ENCODE data around the gene CSK.

Gene CSK

DNA sequence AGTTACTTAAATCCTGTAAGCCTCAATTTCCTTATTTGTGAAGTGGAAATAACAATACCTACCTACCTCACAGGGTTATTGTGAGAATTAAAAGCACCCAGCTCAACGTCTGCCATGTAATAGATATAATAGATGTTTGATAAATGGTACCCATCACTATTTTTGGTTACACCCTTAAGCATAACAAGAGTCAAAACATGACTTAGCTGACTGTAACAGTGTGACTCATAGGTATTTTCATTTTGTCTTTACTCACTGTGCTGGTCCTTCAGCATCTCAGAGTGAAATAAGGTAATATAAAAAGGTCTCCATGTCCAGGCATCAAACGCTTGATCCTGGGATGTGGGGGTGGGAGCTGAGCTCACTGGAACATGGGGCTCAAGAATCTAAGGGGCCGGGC is 47.6 kb downstream of the CSK start:
- TF ChIP-seq POLR2AphosphoS5 (IDR thresholded peaks at IDR 0.05; ENCODE audit: low read depth, low read length) (no peak), SIN3A (IDR thresholded peaks at IDR 0.05; ENCODE audit: borderline replicate concordance, insufficient read depth, low read length) (no peak), TAF1 (IDR thresholded peaks at IDR 0.05; ENCODE audit: borderline replicate concordance, insufficient read depth, low read length) (no peak), FOXP2 (optimal IDR thresholded peaks at IDR 0.05; ENCODE audit: borderline replicate concordance, extremely low read depth, extremely low read length, insufficient read depth) (no peak)
- TF ChIP-seq, protein P1, sequence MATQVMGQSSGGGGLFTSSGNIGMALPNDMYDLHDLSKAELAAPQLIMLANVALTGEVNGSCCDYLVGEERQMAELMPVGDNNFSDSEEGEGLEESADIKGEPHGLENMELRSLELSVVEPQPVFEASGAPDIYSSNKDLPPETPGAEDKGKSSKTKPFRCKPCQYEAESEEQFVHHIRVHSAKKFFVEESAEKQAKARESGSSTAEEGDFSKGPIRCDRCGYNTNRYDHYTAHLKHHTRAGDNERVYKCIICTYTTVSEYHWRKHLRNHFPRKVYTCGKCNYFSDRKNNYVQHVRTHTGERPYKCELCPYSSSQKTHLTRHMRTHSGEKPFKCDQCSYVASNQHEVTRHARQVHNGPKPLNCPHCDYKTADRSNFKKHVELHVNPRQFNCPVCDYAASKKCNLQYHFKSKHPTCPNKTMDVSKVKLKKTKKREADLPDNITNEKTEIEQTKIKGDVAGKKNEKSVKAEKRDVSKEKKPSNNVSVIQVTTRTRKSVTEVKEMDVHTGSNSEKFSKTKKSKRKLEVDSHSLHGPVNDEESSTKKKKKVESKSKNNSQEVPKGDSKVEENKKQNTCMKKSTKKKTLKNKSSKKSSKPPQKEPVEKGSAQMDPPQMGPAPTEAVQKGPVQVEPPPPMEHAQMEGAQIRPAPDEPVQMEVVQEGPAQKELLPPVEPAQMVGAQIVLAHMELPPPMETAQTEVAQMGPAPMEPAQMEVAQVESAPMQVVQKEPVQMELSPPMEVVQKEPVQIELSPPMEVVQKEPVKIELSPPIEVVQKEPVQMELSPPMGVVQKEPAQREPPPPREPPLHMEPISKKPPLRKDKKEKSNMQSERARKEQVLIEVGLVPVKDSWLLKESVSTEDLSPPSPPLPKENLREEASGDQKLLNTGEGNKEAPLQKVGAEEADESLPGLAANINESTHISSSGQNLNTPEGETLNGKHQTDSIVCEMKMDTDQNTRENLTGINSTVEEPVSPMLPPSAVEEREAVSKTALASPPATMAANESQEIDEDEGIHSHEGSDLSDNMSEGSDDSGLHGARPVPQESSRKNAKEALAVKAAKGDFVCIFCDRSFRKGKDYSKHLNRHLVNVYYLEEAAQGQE (IDR thresholded peaks at IDR 0.05; ENCODE audit: insufficient read depth in 1 of 2, low read depth in 2 of 2, low read length in 2 of 2), result no peak

- TF ChIP-seq FOXP2 (optimal IDR thresholded peaks at IDR 0.05; ENCODE audit: borderline replicate concordance, extremely low read depth, extremely low read length, insufficient read depth) (no peak), POLR2AphosphoS5 (IDR thresholded peaks at IDR 0.05; ENCODE audit: low read depth, low read length) (no peak), TAF1 (IDR thresholded peaks at IDR 0.05; ENCODE audit: borderline replicate concordance, insufficient read depth, low read length) (no peak), SIN3A (IDR thresholded peaks at IDR 0.05; ENCODE audit: borderline replicate concordance, insufficient read depth, low read length) (no peak)
- TF ChIP-seq, protein P1 (IDR thresholded peaks at IDR 0.05; ENCODE audit: insufficient read depth in 1 of 2, low read depth in 2 of 2, low read length in 2 of 2), result no peak
Measured at GRCh38 chr15:74829991-74830390, 48.1 kb downstream of the CSK start.

- TF ChIP-seq TAF1 (IDR thresholded peaks at IDR 0.05; ENCODE audit: borderline replicate concordance, insufficient read depth, low read length), result no peak
- TF ChIP-seq, protein P1 (IDR thresholded peaks at IDR 0.05; ENCODE audit: insufficient read depth in 1 of 2, low read depth in 2 of 2, low read length in 2 of 2), result no peak
- no peak for TF ChIP-seq POLR2AphosphoS5 (IDR thresholded peaks at IDR 0.05; ENCODE audit: low read depth, low read length)
- TF ChIP-seq SIN3A (IDR thresholded peaks at IDR 0.05; ENCODE audit: borderline replicate concordance, insufficient read depth, low read length), result no peak
- no peak for TF ChIP-seq FOXP2 (optimal IDR thresholded peaks at IDR 0.05; ENCODE audit: borderline replicate concordance, extremely low read depth, extremely low read length, insufficient read depth)
Measured at GRCh38 chr15:74830868-74831267, 49.0 kb downstream of the CSK start.

DNA sequence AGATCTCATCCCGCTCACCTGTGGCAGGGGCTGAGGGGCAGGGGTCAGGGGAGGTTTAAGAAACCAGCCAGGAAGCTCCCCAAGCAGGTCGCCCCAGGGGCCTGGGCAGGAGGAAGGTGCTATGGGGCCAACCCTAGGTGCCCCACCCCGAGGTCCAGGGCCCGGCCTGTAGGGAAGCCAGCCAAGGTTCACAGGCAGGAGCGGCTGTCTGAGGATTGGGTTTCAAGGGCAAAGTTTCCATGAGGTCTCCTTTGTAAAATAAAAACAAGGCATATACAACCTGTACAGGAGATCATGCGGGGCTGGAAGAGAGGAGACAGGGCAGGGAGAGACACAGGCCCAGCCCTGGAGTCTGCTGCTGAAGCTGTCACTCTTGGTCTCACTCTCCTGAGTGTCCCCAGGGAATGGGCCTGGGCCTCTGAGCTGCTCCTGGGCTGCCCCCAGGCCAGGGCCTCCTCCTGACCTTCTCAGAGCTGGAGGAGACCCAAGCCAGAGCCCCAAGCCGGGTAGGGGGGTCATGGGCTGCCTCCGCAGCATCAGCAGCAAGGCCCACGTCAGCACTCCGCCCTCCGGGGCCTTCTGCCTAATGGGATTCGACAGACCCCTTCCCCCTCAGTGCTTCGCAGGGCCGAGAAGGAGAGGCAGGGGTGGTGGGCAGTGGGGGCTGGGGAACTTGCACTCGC is 50.1 kb downstream of the CSK start:
- TF ChIP-seq, protein P1 (IDR thresholded peaks at IDR 0.05; ENCODE audit: insufficient read depth in 1 of 2, low read depth in 2 of 2, low read length in 2 of 2), result no peak
- no peak for TF ChIP-seq TAF1 (IDR thresholded peaks at IDR 0.05; ENCODE audit: borderline replicate concordance, insufficient read depth, low read length)
- TF ChIP-seq POLR2AphosphoS5 (IDR thresholded peaks at IDR 0.05; ENCODE audit: low read depth, low read length), result no peak
- TF ChIP-seq SIN3A (IDR thresholded peaks at IDR 0.05; ENCODE audit: borderline replicate concordance, insufficient read depth, low read length), result no peak
- no peak for TF ChIP-seq FOXP2 (optimal IDR thresholded peaks at IDR 0.05; ENCODE audit: borderline replicate concordance, extremely low read depth, extremely low read length, insufficient read depth)

Measured in PFSK-1 (cell line).